ENCODE results near the gene AIP.

- TF ChIP-seq POLR2AphosphoS5 (IDR thresholded peaks at IDR 0.05) = no peak
- no peak for TF ChIP-seq CTCF (IDR thresholded peaks at IDR 0.05)
- TF ChIP-seq POLR2A (IDR thresholded peaks at IDR 0.05) = no peak
Observed at GRCh38 chr11:67490727-67491065, 7.9 kb downstream of the AIP start.
